OCI-LY3 (cell line): Measurements from ENCODE around the gene TEX26.
"Not testable (repeated sequence)": the region's sequence is repeated elsewhere in the genome, so short reads cannot be mapped to it uniquely, and the experiment has no call there.

Source experiments
- H2AFZ ChIP-seq: fragments of 200-600, 300-600 bp; shearing (Covaris generic); 2 replicates; pipeline ENCODE4 v1.6.0; 2014; ENCODE audit warnings: antibody characterized with exemption, low read depth, low read length
- H3K27ac ChIP-seq: fragments of 200-600, 300-600 bp; sonication (generic); 2 replicates; pipeline ENCODE4 v1.5.1; 2014; ENCODE audit warnings: mild to moderate bottlenecking, low read length, moderate library complexity, mixed read lengths
- H3K27me3 ChIP-seq: fragments of 200-600, 300-600 bp; sonication (generic); 2 replicates; pipeline ENCODE4 v1.6.1; 2014; ENCODE audit warnings: low read depth, low read length, mixed read lengths
- H3K36me3 ChIP-seq: fragments of 200-600, 300-600 bp; sonication (generic); replicated peaks from 2 replicates; pipeline ENCODE3; 2014; ENCODE audit warnings: low read depth, low read length, mixed read lengths
- H3K4me1 ChIP-seq: fragments of 300-600, 200-600 bp; sonication (generic); 2 replicates; pipeline ENCODE4 v1.6.1; 2014; ENCODE audit warnings: low read length, mixed read lengths
- H3K4me2 ChIP-seq: fragments of 200-600, 300-600 bp; sonication (generic); 2 replicates; pipeline ENCODE4 v1.6.1; 2014; ENCODE audit warnings: low read length, mixed read lengths
- H3K4me3 ChIP-seq: fragments of 300-600, 200-600 bp; sonication (generic); 2 replicates; pipeline ENCODE4 v1.5.1; 2014; ENCODE audit warnings: antibody characterized with exemption, mild to moderate bottlenecking, low read length, moderate library complexity
- H3K79me2 ChIP-seq: fragments of 300-600, 200-600 bp; shearing (Covaris generic); 2 replicates; pipeline ENCODE4 v1.6.1; 2014; ENCODE audit warnings: mild to moderate bottlenecking, low read length, mixed read lengths
- H3K9ac ChIP-seq: fragments of 300-600, 200-600 bp; shearing (Covaris generic); 2 replicates; pipeline ENCODE4 v1.6.0; 2014; ENCODE audit warnings: mild to moderate bottlenecking, low read length, moderate library complexity
- H3K9me3 ChIP-seq: fragments of 200-600, 300-600 bp; shearing (Covaris generic); 2 replicates; pipeline ENCODE4 v1.6.1; 2014; ENCODE audit warnings: low read length, mixed read lengths; ENCODE audit not compliant: insufficient read depth
- H4K20me1 ChIP-seq: fragments of 200-600, 300-600 bp; sonication (generic); 2 replicates; pipeline ENCODE4 v1.6.1; 2016; ENCODE audit warnings: low read length, mixed read lengths; ENCODE audit not compliant: insufficient read depth
- CTCF ChIP-seq: fragments of 200-600, 300-600 bp; sonication (generic); IDR thresholded peaks from 2 replicates; pipeline ENCODE4 v1.5.1; 2014; ENCODE audit warnings: antibody characterized with exemption, low read length, low read depth
- EZH2phosphoT487 ChIP-seq: fragments of 200-600 bp; shearing (Covaris generic); IDR thresholded peaks from 2 replicates; pipeline ENCODE4 v1.6.1; 2018; ENCODE audit warnings: antibody characterized with exemption, mixed run types, low read depth

Gene TEX26

DNA sequence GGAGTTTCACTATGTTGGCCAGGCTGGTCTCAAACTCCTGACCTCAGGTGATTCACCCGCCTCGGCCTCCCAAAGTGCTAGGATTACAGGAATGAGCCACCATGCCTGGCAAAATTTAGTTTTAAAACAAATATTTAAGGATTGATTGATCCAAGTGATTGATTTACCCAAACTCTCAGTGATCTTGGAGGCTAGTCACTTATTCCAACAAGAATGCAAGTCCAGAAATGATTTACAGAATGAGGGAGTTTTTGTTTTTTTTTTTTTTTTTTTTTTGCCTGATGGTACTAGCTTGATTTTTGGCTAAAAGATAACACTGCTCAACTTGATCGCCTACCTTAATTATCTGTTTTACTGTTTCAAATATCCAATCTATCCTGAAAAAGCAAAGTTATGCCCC, 5.7 kb upstream of the TEX26 start:
- H3K4me3 ChIP-seq: no peak overlapping the region

DNA sequence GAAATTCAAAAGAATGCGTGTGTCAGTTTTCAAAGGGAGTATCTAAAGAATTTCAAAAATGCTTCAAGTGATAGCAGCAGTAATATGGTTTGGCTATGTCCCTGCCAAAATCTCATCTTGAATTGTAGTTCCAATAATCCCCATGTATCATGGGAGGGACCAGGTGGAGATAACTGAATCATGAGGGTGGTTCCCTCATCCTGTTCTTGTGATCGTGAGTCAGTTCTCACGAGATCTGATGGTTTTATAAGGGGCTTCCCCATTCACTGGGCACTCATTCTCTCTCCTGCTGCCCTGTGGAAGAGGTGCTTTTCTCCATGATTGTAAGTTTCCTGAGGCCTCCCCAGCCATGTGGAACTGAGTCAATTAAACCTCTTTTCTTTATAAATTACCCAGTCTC, 5.3 kb upstream of the TEX26 start:
- H3K4me1 ChIP-seq, H3K4me3 ChIP-seq, H3K9ac ChIP-seq: not testable (repeated sequence)

More for the DNA sequence above, 5.7 kb upstream of the TEX26 start:
- Histone ChIP-seq H2AFZ (no peak overlapping the region), H3K27me3 (peaks cover 53% of the 10 kb centered on the region), H3K27ac (no peak overlapping the region), H3K79me2 (no peaks in the 10 kb centered on the region), H3K4me1 (no peaks in the 10 kb centered on the region), H3K36me3 (no peaks in the 10 kb centered on the region), H3K9ac (no peak overlapping the region), H4K20me1 (no peaks in the 10 kb centered on the region), H3K9me3 (no peaks in the 10 kb centered on the region), H3K4me2 (no peak overlapping the region)
- TF ChIP-seq CTCF (no peak), EZH2phosphoT487 (no peak)

GRCh38 chr13:30927595-30927994, 4.9 kb upstream of the TEX26 start:
- Histone ChIP-seq H3K27me3 (peaks cover 61% of the 10 kb centered on the region), H4K20me1 (no peaks in the 10 kb centered on the region), H3K27ac (no peak overlapping the region), H3K4me2 (no peak overlapping the region), H3K9ac (no peak overlapping the region), H3K4me3 (no peak overlapping the region), H3K4me1 (no peaks in the 10 kb centered on the region), H3K9me3 (no peaks in the 10 kb centered on the region), H3K36me3 (no peaks in the 10 kb centered on the region), H2AFZ (no peak overlapping the region), H3K79me2 (no peaks in the 10 kb centered on the region)
- no peak for TF ChIP-seq CTCF
- TF ChIP-seq EZH2phosphoT487: no peak

More for the DNA sequence above, 5.3 kb upstream of the TEX26 start:
- H3K27me3 ChIP-seq: peaks cover 57% of the 10 kb centered on the region
- not testable (repeated sequence) for H3K36me3 ChIP-seq, H3K27ac ChIP-seq, H3K79me2 ChIP-seq, H3K4me2 ChIP-seq, H3K9me3 ChIP-seq, H2AFZ ChIP-seq, H4K20me1 ChIP-seq

GRCh38 chr13:30928978-30929377, 3.5 kb upstream of the TEX26 start:
- no peak overlapping the region for H3K9ac ChIP-seq
- no peaks in the 10 kb centered on the region for H4K20me1 ChIP-seq
- H3K36me3 ChIP-seq: no peaks in the 10 kb centered on the region
- H3K27ac ChIP-seq: no peak overlapping the region
- no peak overlapping the region for H3K4me3 ChIP-seq
- no peak overlapping the region for H3K4me2 ChIP-seq
- H2AFZ ChIP-seq: no peak overlapping the region
- H3K27me3 ChIP-seq: peaks cover 51% of the 10 kb centered on the region
- H3K79me2 ChIP-seq: no peaks in the 10 kb centered on the region
- TF ChIP-seq CTCF: no peak
- no peak for TF ChIP-seq EZH2phosphoT487
- no peaks in the 10 kb centered on the region for H3K4me1 ChIP-seq
- no peaks in the 10 kb centered on the region for H3K9me3 ChIP-seq

- H2AFZ ChIP-seq: no peak overlapping the region
- H3K4me2 ChIP-seq: no peak overlapping the region
- peaks cover 56% of the 10 kb centered on the region for H3K27me3 ChIP-seq
- H3K9me3 ChIP-seq: no peaks in the 10 kb centered on the region
- no peaks in the 10 kb centered on the region for H4K20me1 ChIP-seq
- no peaks in the 10 kb centered on the region for H3K79me2 ChIP-seq
- no peak overlapping the region for H3K9ac ChIP-seq
- TF ChIP-seq EZH2phosphoT487 (no peak), CTCF (no peak)
- H3K27ac ChIP-seq: no peak overlapping the region
- no peaks in the 10 kb centered on the region for H3K36me3 ChIP-seq
- no peak overlapping the region for H3K4me3 ChIP-seq
- H3K4me1 ChIP-seq: no peaks in the 10 kb centered on the region
Measured at GRCh38 chr13:30933354-30933670, 856 bp downstream of the TEX26 start.
